HFFc6 (cell line): ENCODE results near the gene CRHR2. TPM values are rescaled to one million over a fixed set of nuclear protein-coding genes. Genes with fewer than 3 reads are reported as not detected.

Source experiments
- DNase-seq: peaks from one replicate; pipeline ENCODE4 v3.0.0-alpha.2; 2018
- H3K27ac Mint-ChIP-seq: 2 replicates; pipeline ENCODE4 v1.8.0; 2020; ENCODE audit warnings: mild to moderate bottlenecking, mixed read lengths
- H3K27me3 Mint-ChIP-seq: 2 replicates; pipeline ENCODE4 v1.8.0; 2021; ENCODE audit warnings: mild to moderate bottlenecking, moderate library complexity, mixed read lengths; ENCODE audit not compliant: insufficient read depth
- H3K36me3 Mint-ChIP-seq: 2 replicates; pipeline ENCODE4 v1.8.0; 2021; ENCODE audit warnings: low read depth, mixed read lengths
- H3K4me1 Mint-ChIP-seq: 2 replicates; pipeline ENCODE4 v1.8.0; 2020; ENCODE audit warnings: low read depth, mixed read lengths
- H3K4me3 Mint-ChIP-seq: 2 replicates; pipeline ENCODE4 v1.8.0; 2020; ENCODE audit warnings: mild to moderate bottlenecking, moderate library complexity, mixed read lengths
- H3K9me3 Mint-ChIP-seq: 2 replicates; pipeline ENCODE4 v1.8.0; 2020; ENCODE audit warnings: mild to moderate bottlenecking, mixed read lengths
- total RNA-seq, 6 experiments: library from RNA; stranded (reverse); fragmentation: NEBNext Ultra II Directional; extraction: Animal tissue kit (Norgen Biotek cat#: 25700); gene quantifications; 2 replicates in 1 of 6; 3 replicates in 5 of 6; pipeline ENCODE4 v1.2.3, GENCODE V29; 2021
- TF ChIP-seq, protein P1 (sequence below): fragments of 200-600 bp; sonication (generic); IDR thresholded peaks from 2 replicates; pipeline ENCODE4 v1.5.0; 2021; ENCODE audit warnings: antibody characterized with exemption, mild to moderate bottlenecking

CRHR2 gene
- total RNA-seq, 6 experiments from 2014 or later: not detected

DNA sequence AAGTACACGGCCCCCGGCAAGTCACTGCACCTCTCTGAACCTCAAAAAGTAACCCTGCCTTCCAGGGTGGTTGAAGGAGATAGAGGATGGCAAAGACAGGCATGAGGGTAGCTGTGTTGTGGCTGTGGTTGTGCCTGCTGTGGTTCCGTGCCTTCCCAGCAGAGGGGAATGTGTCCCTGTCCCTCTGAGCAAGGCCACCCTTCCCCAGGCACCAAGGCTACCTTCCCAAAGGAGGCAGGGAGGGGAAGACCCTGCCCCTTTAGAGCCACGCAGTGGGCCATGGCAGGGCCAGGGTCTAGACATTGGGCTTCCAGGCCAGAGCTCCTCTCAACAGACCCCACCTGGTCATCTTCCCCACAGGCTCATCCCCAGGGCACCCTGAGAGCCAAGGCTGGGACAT is 18.8 kb downstream of the CRHR2 start:
- TF ChIP-seq, protein P1, sequence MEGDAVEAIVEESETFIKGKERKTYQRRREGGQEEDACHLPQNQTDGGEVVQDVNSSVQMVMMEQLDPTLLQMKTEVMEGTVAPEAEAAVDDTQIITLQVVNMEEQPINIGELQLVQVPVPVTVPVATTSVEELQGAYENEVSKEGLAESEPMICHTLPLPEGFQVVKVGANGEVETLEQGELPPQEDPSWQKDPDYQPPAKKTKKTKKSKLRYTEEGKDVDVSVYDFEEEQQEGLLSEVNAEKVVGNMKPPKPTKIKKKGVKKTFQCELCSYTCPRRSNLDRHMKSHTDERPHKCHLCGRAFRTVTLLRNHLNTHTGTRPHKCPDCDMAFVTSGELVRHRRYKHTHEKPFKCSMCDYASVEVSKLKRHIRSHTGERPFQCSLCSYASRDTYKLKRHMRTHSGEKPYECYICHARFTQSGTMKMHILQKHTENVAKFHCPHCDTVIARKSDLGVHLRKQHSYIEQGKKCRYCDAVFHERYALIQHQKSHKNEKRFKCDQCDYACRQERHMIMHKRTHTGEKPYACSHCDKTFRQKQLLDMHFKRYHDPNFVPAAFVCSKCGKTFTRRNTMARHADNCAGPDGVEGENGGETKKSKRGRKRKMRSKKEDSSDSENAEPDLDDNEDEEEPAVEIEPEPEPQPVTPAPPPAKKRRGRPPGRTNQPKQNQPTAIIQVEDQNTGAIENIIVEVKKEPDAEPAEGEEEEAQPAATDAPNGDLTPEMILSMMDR: no peak
- Mint-ChIP-seq H3K27me3 (peaks cover 23% of the 10 kb centered on the region), H3K9me3 (no peaks in the 10 kb centered on the region), H3K4me1 (no peaks in the 10 kb centered on the region), H3K27ac (no peak overlapping the region), H3K4me3 (no peak overlapping the region), H3K36me3 (no peaks in the 10 kb centered on the region)
- DNase-seq: no peak

DNA sequence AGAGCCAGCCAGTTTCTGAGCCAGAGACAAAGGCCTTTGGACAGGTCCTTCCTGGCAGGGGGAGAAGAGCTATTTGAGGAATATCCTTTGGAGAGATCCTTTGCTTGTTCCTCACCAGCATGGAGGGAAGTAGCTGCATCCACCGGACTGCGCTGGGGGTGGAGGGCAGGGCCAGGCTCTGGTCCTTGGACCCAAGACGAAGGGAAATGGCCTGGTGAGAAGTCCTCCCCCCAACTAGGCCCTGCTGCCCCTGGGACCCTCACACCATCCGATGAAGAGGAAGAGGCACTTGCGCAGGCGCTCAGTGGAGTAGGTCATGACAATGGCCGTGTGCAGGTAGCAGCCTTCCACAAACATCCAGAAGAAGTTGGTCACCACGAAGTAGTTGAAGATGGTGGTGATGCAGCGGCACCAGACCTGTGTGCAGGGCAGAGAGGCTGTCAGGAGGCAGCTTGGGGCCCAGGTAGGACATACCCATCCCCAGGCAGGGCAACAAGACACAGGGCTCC is 19.8 kb downstream of the CRHR2 start:
- Mint-ChIP-seq H3K4me1 (no peaks in the 10 kb centered on the region), H3K36me3 (no peaks in the 10 kb centered on the region), H3K27ac (no peak overlapping the region), H3K9me3 (no peaks in the 10 kb centered on the region), H3K4me3 (no peak overlapping the region), H3K27me3 (peaks cover 19% of the 10 kb centered on the region)
- TF ChIP-seq, protein P1: no peak
- DNase-seq: no peak

DNA sequence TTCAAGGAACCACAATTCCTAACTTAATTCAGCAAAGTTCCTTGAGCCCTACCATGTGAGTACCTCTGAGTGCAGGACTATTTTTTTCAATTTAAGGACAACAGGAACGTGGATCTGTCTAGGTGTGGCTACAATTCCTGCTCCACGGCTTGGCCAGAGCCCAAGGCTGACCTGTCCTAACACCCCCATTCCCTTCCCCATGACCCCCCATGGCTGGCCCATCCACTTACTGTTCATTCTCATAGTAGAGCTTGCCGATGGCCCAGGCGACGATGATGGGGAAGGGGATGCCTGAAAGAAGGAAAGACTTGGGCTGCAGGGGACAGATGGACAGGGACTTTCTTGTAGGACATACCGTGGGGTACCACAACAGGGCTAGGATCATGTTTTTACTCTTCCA is 20.3 kb downstream of the CRHR2 start:
- TF ChIP-seq, protein P1: no peak
- Mint-ChIP-seq H3K4me3 (no peak overlapping the region), H3K27me3 (peaks cover 19% of the 10 kb centered on the region), H3K9me3 (no peaks in the 10 kb centered on the region), H3K4me1 (no peaks in the 10 kb centered on the region), H3K27ac (no peak overlapping the region), H3K36me3 (no peaks in the 10 kb centered on the region)
- no peak for DNase-seq

DNA sequence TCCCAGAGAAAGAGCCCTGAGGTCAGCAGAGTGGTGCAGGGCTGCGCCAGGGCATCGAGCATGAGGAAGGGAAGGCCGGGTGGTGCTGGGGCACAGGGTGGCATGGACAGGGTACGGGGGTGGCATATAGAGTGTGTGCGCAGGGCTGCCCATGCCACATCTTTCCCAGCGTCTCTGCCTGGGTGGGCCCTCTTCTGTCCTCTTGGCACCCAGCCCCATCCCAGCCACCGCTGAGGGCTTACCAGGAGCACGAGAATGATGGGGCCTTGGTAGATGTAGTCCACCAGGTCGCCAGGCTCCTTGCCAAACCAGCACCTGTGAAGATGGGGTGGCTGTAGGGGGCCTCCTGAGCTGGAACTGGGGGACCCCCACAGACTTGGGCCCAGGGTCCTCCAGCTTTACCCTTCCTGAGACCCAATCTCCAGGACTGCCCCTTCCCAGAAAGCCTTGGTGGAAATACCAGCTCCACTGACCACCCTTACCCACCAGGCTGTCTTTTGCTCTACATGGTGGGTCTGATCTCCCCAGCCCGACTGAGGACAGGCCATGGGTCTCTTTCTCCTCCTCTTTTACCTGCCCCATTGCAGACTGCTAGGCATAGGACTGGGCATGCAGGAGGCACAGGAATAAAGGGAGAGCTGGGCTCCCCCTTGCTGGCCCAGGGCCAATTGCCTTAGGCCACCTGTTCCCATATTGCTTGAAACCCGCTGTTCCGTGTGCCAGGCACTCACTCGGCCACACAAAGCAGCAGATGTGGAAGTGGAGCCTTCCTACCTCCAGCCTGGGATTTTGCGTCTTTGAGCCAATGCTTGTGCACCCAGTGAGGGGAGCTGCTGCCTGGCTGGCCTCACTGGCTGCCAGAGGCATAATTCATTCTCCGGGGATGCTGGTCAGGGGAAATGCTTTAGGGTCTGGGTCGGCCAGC is 21.7 kb downstream of the CRHR2 start:
- no peaks in the 10 kb centered on the region for H3K9me3 Mint-ChIP-seq
- TF ChIP-seq, protein P1: no peak
- DNase-seq: no peak
- no peak overlapping the region for H3K4me3 Mint-ChIP-seq
- H3K36me3 Mint-ChIP-seq: no peaks in the 10 kb centered on the region
- peaks cover 19% of the 10 kb centered on the region for H3K27me3 Mint-ChIP-seq
- H3K27ac Mint-ChIP-seq: no peak overlapping the region
- H3K4me1 Mint-ChIP-seq: no peaks in the 10 kb centered on the region

DNA sequence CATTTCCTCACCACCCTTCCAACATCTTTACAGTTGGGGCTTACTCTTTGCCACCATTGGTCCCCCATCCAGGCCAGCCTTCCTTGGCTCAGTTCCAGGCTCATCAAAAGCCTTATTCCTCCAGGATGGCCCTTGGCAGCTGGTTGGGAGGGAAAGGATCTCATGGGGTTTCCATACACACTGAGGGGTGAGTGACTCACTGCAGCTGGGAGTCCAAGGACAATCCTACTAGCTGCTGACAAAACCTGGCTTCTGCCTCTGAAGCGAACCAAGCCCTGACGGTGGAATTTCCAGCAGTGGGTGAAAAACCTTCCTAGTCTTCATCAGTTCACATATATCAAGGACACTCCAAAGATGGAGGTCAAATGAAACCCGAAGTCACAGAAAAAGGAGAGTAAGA is 22.9 kb downstream of the CRHR2 start:
- TF ChIP-seq, protein P1: no peak
- H3K4me1 Mint-ChIP-seq: no peaks in the 10 kb centered on the region
- H3K4me3 Mint-ChIP-seq: no peak overlapping the region
- no peak for DNase-seq
- no peak overlapping the region for H3K27ac Mint-ChIP-seq
- H3K27me3 Mint-ChIP-seq: peaks cover 17% of the 10 kb centered on the region
- no peaks in the 10 kb centered on the region for H3K9me3 Mint-ChIP-seq
- no peaks in the 10 kb centered on the region for H3K36me3 Mint-ChIP-seq
